DMS53 (cell line): ENCODE results near the gene PSMC2.
"Not testable (repeated sequence)": the region's sequence is repeated elsewhere in the genome, so short reads cannot be mapped to it uniquely, and the experiment has no call there.

Experiments
- DNase-seq: peaks from one replicate; lab custom pipeline; 2025; lab: John Stamatoyannopoulos, UW

The PSMC2 gene

GRCh38 chr7:103379270-103379975, 32.0 kb downstream of the PSMC2 start:
- no peak for DNase-seq

- DNase-seq, result no peak
These were observed 33.1 kb downstream of the PSMC2 start for GRCh38 chr7:103380395-103381191.

- DNase-seq, result no peak
These were observed 34.0 kb downstream of the PSMC2 start for GRCh38 chr7:103381280-103382031.

GRCh38 chr7:103382032-103382402, 34.6 kb downstream of the PSMC2 start:
- no peak for DNase-seq

GRCh38 chr7:103387242-103387641, 39.8 kb downstream of the PSMC2 start:
- no peak for DNase-seq

- no peak for DNase-seq
These were observed 41.2 kb downstream of the PSMC2 start for GRCh38 chr7:103388469-103389140.

- no peak for DNase-seq
These were observed 41.8 kb downstream of the PSMC2 start for GRCh38 chr7:103389263-103389662.

- no peak for DNase-seq
These were observed 43.7 kb downstream of the PSMC2 start for GRCh38 chr7:103391150-103391549.

- DNase-seq, result no peak
These were observed 44.5 kb downstream of the PSMC2 start for GRCh38 chr7:103391976-103392375.

- DNase-seq, result no peak
These were observed 47.1 kb downstream of the PSMC2 start for GRCh38 chr7:103394566-103394965.

GRCh38 chr7:103395071-103395470, 47.6 kb downstream of the PSMC2 start:
- DNase-seq, result no peak

GRCh38 chr7:103396471-103396870, 49.0 kb downstream of the PSMC2 start:
- DNase-seq, result no peak

GRCh38 chr7:103398483-103399127, 51.2 kb downstream of the PSMC2 start:
- no peak for DNase-seq

GRCh38 chr7:103399687-103400086, 52.2 kb downstream of the PSMC2 start:
- not testable (repeated sequence) for DNase-seq

GRCh38 chr7:103405789-103406613, 58.6 kb downstream of the PSMC2 start:
- peak; percentile 60 for DNase-seq

- no peak for DNase-seq
These were observed 64.7 kb downstream of the PSMC2 start for GRCh38 chr7:103412151-103412550.

- DNase-seq, result no peak
These were observed 66.0 kb downstream of the PSMC2 start for GRCh38 chr7:103413407-103413806.

GRCh38 chr7:103418241-103418640, 70.8 kb downstream of the PSMC2 start:
- DNase-seq, result no peak
